H7 (cell line): Measurements from ENCODE around the gene TNFSF10. TPM values are rescaled to one million over a fixed set of nuclear protein-coding genes. Genes with fewer than 3 reads are reported as not detected.
"Not testable (repeated sequence)": the region's sequence is repeated elsewhere in the genome, so short reads cannot be mapped to it uniquely, and the experiment has no call there.

Source experiments
- DNase-seq: peaks from one replicate; pipeline ENCODE4 v3.0.0; 2012
- H3K27me3 ChIP-seq: 2 replicates; pipeline ENCODE4 v1.6.0; 2011; ENCODE audit warnings: mild to moderate bottlenecking, low read length; ENCODE audit not compliant: control insufficient read depth, insufficient read depth
- H3K36me3 ChIP-seq: replicated peaks from 2 replicates; pipeline ENCODE4 v1.5.1; 2011; ENCODE audit warnings: low read length; ENCODE audit not compliant: control insufficient read depth, insufficient read depth
- H3K4me3 ChIP-seq: 2 replicates; pipeline ENCODE4 v1.5.1; 2011; ENCODE audit warnings: low read depth, mild to moderate bottlenecking, control low read depth, low read length, moderate library complexity; ENCODE audit not compliant: insufficient read depth
- total RNA-seq: library from RNA; depleted of rRNA; stranded (reverse); fragments of >200 nt; shearing (Covaris generic); gene quantifications from 2 replicates; pipeline ENCODE4 v1.2.3, GENCODE V29; 2014

Gene TNFSF10
- total RNA-seq, 1 experiment from 2014 or later: not detected

DNA sequence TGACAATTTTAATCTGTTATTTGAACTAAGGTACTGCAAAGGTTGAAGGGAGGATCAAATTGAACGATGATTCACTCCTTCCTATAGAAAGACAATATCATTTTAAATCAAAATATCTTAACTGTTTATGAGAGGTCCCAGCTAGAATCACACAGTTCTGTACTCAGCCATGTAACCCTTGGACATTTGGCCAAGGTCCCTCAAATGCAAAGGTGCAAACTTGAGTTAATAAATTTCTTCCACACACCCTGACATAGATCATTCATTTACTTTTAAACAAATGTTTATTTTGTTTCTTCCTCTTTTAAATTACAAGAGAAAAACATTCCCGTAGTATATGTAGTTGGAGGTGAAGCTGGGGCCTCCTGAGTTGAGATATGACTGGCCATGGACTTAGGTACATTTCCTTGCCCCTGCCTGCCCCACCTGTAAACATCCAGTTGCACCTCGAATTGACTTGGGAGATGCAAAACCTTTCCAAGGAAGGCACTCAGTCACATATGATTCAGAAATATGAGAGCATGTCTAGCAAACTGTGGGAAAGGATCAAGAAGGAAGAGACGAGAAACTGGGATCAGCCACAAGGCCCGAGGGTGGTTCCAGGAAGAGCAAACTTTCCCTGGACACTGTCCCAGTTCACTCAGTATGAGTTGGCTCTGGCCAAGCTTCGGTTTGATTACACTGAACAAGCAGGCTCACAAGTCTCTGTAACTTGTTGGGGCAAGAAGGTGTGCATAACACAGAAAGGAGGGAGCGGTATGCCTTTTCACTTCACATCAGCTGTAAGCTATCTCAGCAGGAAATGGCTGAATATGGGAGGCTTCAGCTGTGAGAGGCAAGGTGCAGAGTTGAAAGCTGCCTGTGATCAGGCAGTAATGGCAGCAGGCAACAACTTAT lies 6.7 kb downstream of the TNFSF10 start:
- DNase-seq: no peak
- Histone ChIP-seq H3K27me3 (no peaks in the 10 kb centered on the region), H3K4me3 (no peak overlapping the region), H3K36me3 (no peaks in the 10 kb centered on the region)

DNA sequence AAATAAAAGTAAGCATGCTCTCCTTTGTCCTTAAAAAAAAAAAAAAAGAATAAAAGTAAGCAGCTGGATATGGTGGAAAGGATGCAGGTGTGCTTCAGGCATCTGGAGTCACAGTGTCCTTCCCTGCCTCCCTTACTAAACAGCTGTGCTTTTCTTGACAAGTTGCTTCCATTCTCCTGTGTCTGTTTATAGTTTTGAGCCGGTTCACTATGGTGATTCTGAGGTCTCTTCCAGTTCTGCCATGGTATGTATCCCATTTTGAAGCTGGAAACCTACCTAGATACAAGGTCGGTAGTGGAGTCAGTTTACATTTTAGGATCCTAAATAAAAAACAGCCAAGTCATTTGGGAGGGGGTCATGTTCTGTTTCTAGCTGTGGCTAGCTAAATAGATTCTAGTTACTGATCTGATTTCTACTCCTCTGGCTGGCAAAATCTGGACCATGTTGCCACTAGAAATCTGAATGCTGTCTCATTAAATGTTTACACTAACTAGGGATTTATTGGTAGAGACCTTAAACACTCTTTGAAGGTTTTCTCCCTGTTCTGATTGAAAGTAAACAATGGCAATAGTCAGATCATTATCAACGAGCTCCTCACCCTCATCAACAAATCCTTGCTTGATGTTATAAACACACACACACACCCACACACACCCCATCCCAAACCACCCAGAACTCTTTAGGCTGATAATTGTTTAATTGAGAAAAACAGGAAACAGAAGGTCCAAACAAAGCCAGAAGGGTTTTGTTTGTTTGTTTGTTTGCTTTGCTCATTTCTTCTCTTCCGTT lies 7.9 kb downstream of the TNFSF10 start:
- no peaks in the 10 kb centered on the region for H3K36me3 ChIP-seq
- no peaks in the 10 kb centered on the region for H3K27me3 ChIP-seq
- H3K4me3 ChIP-seq: no peak overlapping the region
- no peak for DNase-seq

DNA sequence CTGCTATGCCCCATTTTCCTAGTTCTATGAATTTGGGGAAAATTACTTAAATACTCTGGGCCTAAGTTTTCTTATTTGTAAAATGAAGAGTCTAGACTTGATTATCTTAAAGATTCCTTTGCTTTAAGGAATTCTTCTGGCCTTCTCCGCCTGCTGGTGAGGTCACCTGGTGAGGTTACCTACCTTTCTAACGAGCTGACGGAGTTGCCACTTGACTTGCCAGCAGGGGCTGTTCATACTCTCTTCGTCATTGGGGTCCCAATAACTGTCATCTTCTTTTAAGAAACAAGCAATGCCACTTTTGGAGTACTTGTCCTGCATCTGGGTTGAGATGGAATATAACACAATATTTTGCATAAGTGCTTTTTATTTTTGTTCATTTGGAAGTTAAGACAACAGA lies 8.6 kb downstream of the TNFSF10 start:
- DNase-seq: no peak
- no peaks in the 10 kb centered on the region for H3K36me3 ChIP-seq
- no peak overlapping the region for H3K4me3 ChIP-seq
- no peaks in the 10 kb centered on the region for H3K27me3 ChIP-seq

DNA sequence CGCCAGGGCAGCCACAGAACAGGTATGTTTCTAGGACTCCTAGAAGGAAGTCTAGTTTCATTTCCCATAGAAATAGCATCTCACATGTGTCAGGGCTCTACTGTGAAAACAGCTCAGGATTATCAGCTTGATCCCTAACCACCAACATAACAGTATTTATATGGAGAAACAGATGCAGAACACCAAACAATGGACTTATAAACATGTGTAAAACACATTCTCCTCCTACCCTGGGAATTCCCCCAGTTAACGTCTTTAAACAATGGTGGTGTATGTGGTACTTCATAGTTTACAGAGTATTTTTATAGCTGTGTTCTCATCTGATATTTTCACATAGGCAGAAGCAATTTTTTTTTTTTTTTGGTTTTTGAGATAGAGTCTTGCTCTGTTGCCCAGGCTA lies 9.7 kb downstream of the TNFSF10 start:
- Histone ChIP-seq H3K36me3 (no peaks in the 10 kb centered on the region), H3K4me3 (no peak overlapping the region), H3K27me3 (no peaks in the 10 kb centered on the region)
- no peak for DNase-seq

DNA sequence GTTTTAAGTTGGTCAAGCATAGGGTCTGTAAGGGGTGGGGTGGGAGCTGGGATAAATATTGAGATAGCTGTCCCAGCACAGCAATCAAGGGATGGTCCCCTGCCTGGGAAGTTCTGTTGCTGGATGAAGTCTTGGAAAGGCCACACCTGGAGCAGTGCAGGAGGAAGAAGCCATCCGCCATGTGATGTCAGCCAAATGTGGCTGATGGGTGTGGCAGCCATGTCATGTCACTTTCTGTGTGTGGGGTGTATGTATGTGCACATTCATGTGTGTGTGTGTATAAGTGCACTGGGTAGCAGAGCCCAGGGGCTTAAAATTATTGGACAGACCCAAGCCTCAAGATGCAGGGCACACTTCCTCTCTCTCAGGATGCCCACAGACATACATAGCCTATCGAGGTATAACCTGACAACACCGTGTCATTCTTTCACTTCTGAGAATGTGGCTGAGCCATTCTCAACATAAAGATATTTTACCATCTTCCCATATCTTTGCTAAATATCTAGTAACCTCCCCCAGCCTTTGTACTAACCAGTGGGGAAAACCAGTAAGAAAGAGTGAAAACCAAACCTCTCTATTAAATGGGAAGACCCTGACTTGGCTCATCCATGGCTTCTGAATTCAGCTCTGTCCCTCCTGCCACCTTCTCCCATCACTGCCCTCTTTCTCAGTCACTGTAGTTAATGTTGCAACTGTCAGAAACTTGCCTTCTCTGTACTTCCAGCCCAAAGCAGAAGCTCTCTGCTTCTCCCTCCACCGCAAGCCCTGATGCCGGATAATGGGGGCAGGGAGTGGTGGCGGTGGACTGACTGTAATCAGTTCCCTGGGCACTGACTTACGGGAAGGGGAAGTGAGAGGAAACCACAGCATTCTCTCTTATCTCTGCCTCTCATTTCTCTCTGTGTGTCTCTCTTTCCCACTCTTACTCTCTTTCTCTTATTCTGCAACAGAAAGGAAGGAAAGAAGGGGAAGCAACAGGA lies 11.2 kb downstream of the TNFSF10 start:
- Histone ChIP-seq H3K4me3 (no peak overlapping the region), H3K27me3 (no peaks in the 10 kb centered on the region), H3K36me3 (no peaks in the 10 kb centered on the region)
- DNase-seq: no peak

DNA sequence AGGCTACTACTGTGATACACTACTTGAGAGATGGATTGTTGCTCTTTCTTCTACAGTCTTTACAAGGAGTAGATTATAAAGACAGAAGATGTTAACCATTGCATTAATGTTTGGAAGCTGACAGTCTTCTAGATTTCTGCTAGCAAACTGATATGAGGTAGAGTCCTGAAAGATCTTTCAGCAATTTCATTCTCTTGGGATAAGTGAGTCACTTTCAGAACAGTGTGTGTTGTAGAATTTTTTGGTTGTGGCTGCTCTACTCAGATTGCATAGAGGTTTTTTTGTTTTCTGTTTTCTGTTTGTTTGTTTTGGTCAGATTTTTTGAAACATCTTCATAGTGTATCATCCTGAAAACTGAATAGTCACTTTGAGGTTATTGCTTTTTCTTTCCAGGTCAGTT lies 17.1 kb downstream of the TNFSF10 start:
- Histone ChIP-seq H3K36me3 (no peaks in the 10 kb centered on the region), H3K27me3 (no peaks in the 10 kb centered on the region; the same call in 1 of the 2 replicates), H3K4me3 (no peak overlapping the region)
- no peak for DNase-seq

DNA sequence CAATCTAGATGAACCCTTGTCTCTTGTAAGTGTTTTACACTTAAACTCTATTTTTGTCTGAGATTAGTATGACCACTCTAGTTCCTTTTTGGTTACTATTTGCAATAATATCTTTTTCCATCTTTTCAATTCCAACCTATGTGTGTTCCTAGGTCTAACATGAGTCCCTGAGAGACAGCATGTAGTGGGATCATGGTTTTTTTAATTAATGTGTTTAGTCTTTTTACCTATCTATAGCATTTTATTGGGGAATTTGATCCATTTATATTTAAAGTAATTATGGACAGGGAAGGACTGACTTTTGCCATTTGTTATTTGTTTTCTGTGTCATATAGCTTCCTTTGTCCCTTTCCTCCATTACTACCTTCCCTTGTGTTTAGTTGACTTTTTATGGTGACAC lies 21.7 kb downstream of the TNFSF10 start:
- H3K27me3 ChIP-seq: no peaks in the 10 kb centered on the region; the same call in 1 of the 2 replicates
- no peak overlapping the region for H3K4me3 ChIP-seq
- H3K36me3 ChIP-seq: no peaks in the 10 kb centered on the region
- no peak for DNase-seq

DNA sequence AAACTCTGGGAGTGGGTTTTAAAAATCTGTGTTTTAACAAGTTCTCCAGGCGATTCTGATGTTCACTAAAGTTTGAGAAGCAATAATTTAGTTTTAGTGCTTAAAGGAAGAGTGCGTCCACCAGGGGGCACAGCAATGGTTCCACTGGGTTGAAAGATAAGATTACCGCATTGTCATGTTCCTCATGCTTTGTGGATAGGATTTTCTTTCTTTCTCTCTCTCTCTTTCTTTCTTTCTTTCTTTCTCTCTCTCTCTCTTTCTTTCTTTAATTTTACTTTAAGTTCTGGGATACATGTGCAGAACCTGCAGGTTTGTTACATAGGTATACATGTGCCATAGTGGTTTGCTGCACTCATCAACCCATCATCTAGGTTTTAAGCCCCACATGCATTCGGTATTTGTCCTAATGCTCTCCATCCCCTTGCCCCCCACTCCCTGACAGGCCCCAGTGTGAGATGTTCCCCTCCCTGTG lies 33.0 kb downstream of the TNFSF10 start:
- H3K4me3 ChIP-seq, H3K36me3 ChIP-seq, H3K27me3 ChIP-seq: not testable (repeated sequence)
- DNase-seq: peak; percentile 31

DNA sequence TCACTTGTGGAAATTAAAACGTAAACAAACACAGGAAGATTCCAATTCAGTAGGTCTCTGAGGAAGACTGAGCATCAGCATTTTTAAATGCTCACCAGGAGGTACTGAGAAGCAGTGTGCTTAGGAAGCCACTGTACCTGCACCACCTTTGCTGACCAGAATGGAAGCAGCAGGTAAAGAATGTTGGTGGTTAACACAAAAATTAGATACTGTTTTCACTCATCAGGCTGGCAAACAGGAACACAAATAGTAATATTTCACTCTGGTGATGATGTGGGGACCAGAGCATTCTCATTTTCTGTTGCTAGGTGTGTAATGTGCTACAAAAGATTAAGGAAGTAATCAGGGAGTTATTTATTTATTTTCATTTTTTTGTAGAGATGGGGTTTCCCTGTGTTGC lies 45.1 kb downstream of the TNFSF10 start:
- H3K36me3 ChIP-seq: no peaks in the 10 kb centered on the region
- DNase-seq: no peak
- no peak overlapping the region for H3K4me3 ChIP-seq
- no peaks in the 10 kb centered on the region for H3K27me3 ChIP-seq

DNA sequence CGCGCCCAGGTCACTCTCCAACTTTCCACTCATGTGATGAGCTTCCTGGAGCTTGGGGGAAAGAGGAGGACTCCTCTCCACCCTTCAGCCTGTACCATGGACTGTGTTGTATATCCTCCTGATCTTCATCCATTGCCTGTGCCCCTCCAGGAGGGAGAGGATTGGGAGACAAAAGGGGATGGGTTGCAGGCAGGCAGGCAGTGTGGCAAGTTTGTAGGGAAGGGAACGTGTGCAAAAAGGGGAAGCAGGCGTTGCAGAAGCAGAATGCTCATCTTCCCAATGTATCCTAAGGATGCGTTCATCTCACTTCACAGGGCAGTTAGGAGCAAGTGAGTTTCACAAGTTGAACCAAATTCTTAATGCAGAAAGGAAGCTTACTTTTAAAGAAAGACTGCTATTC lies 46.9 kb downstream of the TNFSF10 start:
- DNase-seq: no peak
- H3K4me3 ChIP-seq: no peak overlapping the region
- H3K27me3 ChIP-seq: no peaks in the 10 kb centered on the region
- no peaks in the 10 kb centered on the region for H3K36me3 ChIP-seq

DNA sequence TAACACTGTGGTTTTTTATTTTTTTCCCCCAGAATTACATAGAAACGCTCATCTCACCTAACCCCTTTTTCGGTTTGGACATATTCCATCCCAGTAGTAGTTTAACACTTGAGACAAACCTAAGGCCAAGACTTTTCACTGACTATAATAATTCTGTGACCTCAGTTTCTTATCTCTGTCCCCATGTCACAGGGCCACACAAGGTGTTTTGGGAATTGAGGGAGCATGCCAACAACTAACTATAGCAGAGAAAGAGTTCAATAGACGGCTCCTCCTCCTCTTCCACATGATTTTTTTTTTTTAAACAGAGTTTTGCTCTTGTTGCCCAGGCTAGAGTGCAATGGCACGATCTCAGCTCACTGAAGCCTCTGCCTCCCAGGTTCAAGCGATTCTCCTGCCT lies 47.5 kb downstream of the TNFSF10 start:
- Histone ChIP-seq H3K36me3 (no peaks in the 10 kb centered on the region), H3K4me3 (no peak overlapping the region), H3K27me3 (no peaks in the 10 kb centered on the region)
- no peak for DNase-seq

DNA sequence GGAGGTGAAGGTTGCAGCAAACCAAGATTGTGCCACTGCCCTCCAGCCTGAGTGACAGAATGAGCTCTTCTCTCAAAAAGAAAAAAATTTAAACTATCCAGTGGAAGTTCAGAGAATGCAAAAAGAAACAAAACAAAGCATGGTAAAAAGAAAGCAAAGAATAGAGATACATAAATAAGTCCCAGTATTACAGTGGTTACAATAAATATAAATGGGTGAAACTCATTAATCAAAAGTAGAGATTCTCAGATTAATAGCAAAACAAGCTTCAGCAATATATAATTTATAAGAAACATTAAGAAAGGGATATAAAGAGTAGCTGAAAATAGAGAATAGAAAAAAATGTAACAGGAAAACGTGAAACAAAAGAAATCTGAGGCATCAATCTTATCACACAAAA lies 51.3 kb downstream of the TNFSF10 start:
- no peak for DNase-seq
- Histone ChIP-seq H3K4me3 (no peak overlapping the region), H3K36me3 (no peaks in the 10 kb centered on the region), H3K27me3 (no peaks in the 10 kb centered on the region)

DNA sequence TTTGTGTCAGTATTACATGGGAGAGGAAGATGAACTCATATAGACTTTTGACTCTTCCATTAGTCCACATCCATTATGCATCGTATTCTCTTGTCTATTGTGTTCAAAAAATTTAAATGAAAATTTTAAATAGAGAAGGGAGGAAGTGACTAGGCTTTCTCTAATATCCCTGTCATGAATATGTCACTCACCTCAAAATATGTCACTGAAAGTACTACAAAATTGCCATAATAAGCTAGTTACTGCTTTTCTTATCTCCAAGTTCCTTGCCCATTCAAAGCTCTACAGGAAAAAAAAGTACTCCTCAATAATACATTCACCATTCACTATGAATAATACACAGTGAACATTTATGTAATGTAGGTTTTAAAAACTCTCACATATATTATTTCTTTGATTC lies 52.6 kb downstream of the TNFSF10 start:
- no peaks in the 10 kb centered on the region for H3K36me3 ChIP-seq
- H3K27me3 ChIP-seq: no peaks in the 10 kb centered on the region
- no peak overlapping the region for H3K4me3 ChIP-seq
- DNase-seq: no peak

DNA sequence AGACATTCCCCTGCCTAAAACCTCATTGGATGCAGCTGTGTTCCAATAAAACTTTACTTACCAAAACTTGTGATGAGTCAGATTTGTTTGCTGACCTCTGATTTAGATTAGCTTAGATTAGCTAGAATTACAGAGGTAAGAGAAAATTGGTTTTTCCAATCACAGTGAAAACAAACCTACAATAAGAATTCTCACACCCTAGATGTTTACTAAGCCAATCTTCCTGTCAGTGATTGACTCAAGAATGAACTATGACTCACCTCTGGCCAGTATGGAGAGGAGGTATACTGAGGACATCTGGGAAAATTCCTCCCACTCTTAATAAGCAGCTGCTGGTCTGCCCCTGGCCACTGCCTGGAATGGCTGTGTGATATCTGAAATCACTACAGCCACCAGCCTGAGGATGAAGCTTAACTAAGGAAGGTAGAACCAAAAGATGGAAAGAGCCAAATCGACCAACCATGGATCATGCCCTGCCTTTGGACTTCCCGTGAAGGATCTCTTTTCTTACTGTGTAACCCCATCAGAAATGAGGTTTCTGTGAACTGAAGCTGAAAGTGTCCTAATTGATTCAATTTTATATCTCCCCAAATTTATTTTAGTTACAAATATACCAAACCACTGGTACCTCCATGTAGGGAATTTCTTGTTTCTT lies 55.9 kb downstream of the TNFSF10 start:
- DNase-seq: no peak
- Histone ChIP-seq H3K4me3 (no peak overlapping the region), H3K36me3 (no peaks in the 10 kb centered on the region), H3K27me3 (no peaks in the 10 kb centered on the region)
